Measurements from ENCODE around the gene INTS11. TPM values are rescaled to one million over a fixed set of nuclear protein-coding genes. Genes with fewer than 3 reads are reported as not detected.

The INTS11 gene
- total and polyA plus RNA-seq, 9 of the 15 experiments (the other 6 are each of a cell fraction or from before 2014, with no cell fraction given) = 3.6 to 183 (median 110) TPM

GRCh38 chr1:1334835-1335234, 10.4 kb upstream of the INTS11 start (continued):
- TF ChIP-seq NCOA4 (IDR thresholded peaks at IDR 0.05; ENCODE audit: partially characterized antibody) = no peak
- no peak for TF ChIP-seq ZNF518B (CRISPR knock-in tag; IDR thresholded peaks at IDR 0.05)
- TF ChIP-seq CBFB (CRISPR knock-in tag; IDR thresholded peaks at IDR 0.05) = 0 out of 2 replicates have a peak, but pooled peaks have one; percentile 46
- TF ChIP-seq ZNF277 (CRISPR knock-in tag; IDR thresholded peaks at IDR 0.05; ENCODE audit: borderline replicate concordance) = no peak
- no peak for TF ChIP-seq ZNF766 (CRISPR knock-in tag; conservative IDR thresholded peaks at IDR 0.05)
- no peak for TF ChIP-seq TCF3 (CRISPR knock-in tag; IDR thresholded peaks at IDR 0.05)
- no peak for TF ChIP-seq NONO (IDR thresholded peaks at IDR 0.05; ENCODE audit: low read depth in 2 of 2, low read length in 1 of 2)
- TF ChIP-seq ETS1 (conservative IDR thresholded peaks at IDR 0.05; ENCODE audit: control insufficient read depth, low read depth, low read length) = peak; percentile 74
- no peak for TF ChIP-seq RBM22 (IDR thresholded peaks at IDR 0.05; ENCODE audit: low read depth, low read length, poor library complexity, severe bottlenecking)
- TF ChIP-seq RBM14 (IDR thresholded peaks at IDR 0.05; ENCODE audit: borderline replicate concordance, insufficient read depth, low read depth, low read length) = no peak
- no peak for TF ChIP-seq TCFL5 (CRISPR knock-in tag; conservative IDR thresholded peaks at IDR 0.05)
- no peak for TF ChIP-seq L3MBTL2 (IDR thresholded peaks at IDR 0.05)
- TF ChIP-seq NCOA1 (IDR thresholded peaks at IDR 0.05; ENCODE audit: low read depth) = peak; percentile 99
- peak; percentile 98 for TF ChIP-seq EHMT2 (IDR thresholded peaks at IDR 0.05)
- no peak for TF ChIP-seq E2F5 (CRISPR knock-in tag; IDR thresholded peaks at IDR 0.05)
- no peak for TF ChIP-seq ZNF512 (tag; IDR thresholded peaks at IDR 0.05)
- TF ChIP-seq IRF9 (tag; IDR thresholded peaks at IDR 0.05) = no peak
- TF ChIP-seq LARP7 (IDR thresholded peaks at IDR 0.05) = no peak
- TF ChIP-seq PHF8 (IDR thresholded peaks at IDR 0.05; ENCODE audit: borderline replicate concordance, low read length) = no peak

All from K562 (cell line).